ENCODE results near the gene CYP1B1.

CYP1B1 gene

DNA sequence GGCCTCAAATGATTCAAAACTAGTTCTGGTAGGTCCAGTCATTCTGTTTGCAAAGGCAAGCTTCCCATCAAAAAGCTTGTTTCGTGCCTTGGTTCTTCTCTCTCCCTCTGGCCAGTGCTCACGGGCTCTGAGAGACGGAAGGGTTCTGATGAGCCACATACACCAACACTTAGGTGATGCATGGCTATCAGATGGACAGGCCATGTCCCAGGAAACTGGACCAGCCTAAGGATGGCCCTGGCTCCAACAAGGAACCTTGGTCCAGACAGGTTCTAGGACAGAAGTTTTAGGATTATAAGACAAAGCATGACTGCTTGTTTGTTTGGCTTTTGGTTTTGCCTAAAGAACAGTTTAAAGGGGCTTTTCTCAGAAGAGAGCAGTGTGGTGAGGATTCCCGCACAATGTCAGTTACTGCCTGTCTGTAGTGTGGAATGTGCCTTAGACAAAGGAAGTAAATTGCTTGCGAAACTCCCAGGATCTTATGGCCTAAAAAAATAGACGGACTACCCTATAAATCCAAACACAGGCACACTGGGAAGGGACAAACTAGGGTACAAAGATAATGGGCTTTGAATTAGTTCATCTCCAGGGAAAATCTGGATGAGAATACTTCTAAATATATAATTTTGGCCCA, 10.3 kb downstream of the CYP1B1 start:
- Histone ChIP-seq H2BK5ac (ENCODE audit: low read depth, low read length, poor library complexity, severe bottlenecking) (no peak overlapping the region), H3K27me3 (ENCODE audit: control insufficient read depth in 1 of 2, insufficient read depth in 1 of 2, low read length in 2 of 2) (no peaks in the 10 kb centered on the region), H2BK15ac (ENCODE audit: low read depth, poor library complexity, severe bottlenecking) (no peak overlapping the region), H3K4me2 (ENCODE audit: low read length, poor library complexity, severe bottlenecking) (no peak overlapping the region), H3K36me3 (ENCODE audit: control insufficient read depth in 1 of 2, insufficient read depth in 2 of 2, low read depth in 1 of 2, low read length in 2 of 2) (peaks cover 3 to 71% of the 10 kb centered on the region in 2 experiments), H3K27ac (ENCODE audit: low read length, poor library complexity, severe bottlenecking) (peak overlapping the region; percentile 56), H2AK5ac (ENCODE audit: low read length, severe bottlenecking) (no peak overlapping the region), H3K79me1 (replicated peaks; ENCODE audit: low read length, poor library complexity, severe bottlenecking) (no peaks in the 10 kb centered on the region), H2AFZ (ENCODE audit: low read depth, low read length) (no peak overlapping the region), H4K8ac (ENCODE audit: low read length) (no peak overlapping the region), H2BK120ac (ENCODE audit: low read depth, low read length) (no peak overlapping the region), H4K91ac (ENCODE audit: low read length) (no peak overlapping the region), H3K4me3 (ENCODE audit: insufficient read depth in 1 of 2, low read depth in 1 of 2, low read length in 2 of 2) (no peak overlapping the region), H3K4ac (ENCODE audit: low read depth in 1 of 2, low read length in 2 of 2) (no peak overlapping the region), H3K14ac (ENCODE audit: low read length in 2 of 2) (no peak overlapping the region), H3K4me1 (ENCODE audit: control insufficient read depth, insufficient read depth, low read depth, low read length) (peaks cover 6% of the 10 kb centered on the region), H2BK12ac (ENCODE audit: low read length in 2 of 2) (peak overlapping the region in 1 of 2 experiments; percentile 43), H3K9ac (ENCODE audit: low read length) (no peak overlapping the region), H3K18ac (ENCODE audit: low read depth in 1 of 2, low read length in 2 of 2) (peak overlapping the region in 1 of 2 experiments; percentile 41), H3K9me3 (ENCODE audit: control insufficient read depth, low read length) (no peaks in the 10 kb centered on the region), H3K23ac (ENCODE audit: low read length in 2 of 2) (no peak overlapping the region)
- WGBS, result 94% methylated on average over 4 of the region's 6 CpGs
- DNase-seq, result peak; percentile 38

DNA sequence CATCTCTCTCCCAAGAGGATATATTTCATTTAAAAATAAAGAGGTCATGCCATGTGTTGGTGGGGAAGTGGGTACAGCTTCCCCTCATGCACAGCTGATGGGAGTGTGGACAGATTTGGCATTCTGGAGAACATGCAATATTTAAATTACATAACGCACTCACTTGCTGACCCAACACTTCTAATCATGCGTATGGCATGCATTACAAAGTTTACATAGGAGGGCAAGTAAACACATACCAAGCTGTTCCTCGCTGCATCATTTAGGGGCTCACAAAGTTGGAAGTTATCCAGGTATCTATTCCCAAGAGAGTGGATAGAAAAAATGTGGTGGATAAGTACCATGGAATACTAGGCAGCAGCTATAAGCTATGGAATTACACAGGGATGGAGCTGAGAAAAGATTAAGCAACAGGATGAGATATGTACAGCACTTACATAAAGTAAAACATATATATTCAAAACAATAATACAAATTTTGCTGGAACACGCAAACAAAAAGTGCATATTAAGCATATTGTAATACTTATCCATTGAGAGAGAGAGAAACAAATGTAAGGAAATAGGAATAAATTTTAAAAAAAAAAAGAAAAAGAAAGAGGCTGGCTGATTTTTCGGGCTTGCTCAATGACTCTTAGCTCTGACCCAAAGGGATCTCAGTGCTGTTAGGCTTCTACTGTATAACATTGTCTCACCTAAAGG, 11.0 kb downstream of the CYP1B1 start:
- H2AFZ ChIP-seq (ENCODE audit: low read depth, low read length), result no peak overlapping the region
- no peak overlapping the region for H2BK15ac ChIP-seq (ENCODE audit: low read depth, poor library complexity, severe bottlenecking)
- H3K27ac ChIP-seq (ENCODE audit: low read length, poor library complexity, severe bottlenecking), result no peak overlapping the region
- H4K8ac ChIP-seq (ENCODE audit: low read length), result no peak overlapping the region
- H3K18ac ChIP-seq (ENCODE audit: low read depth in 1 of 2, low read length in 2 of 2), result no peak overlapping the region
- H3K27me3 ChIP-seq (ENCODE audit: control insufficient read depth in 1 of 2, insufficient read depth in 1 of 2, low read length in 2 of 2), result no peaks in the 10 kb centered on the region
- H2AK5ac ChIP-seq (ENCODE audit: low read length, severe bottlenecking), result no peak overlapping the region
- H3K4me2 ChIP-seq (ENCODE audit: low read length, poor library complexity, severe bottlenecking), result no peak overlapping the region
- H3K23ac ChIP-seq (ENCODE audit: low read length in 2 of 2), result no peak overlapping the region
- no peak overlapping the region for H2BK12ac ChIP-seq (ENCODE audit: low read length in 2 of 2)
- no peak overlapping the region for H3K14ac ChIP-seq (ENCODE audit: low read length in 2 of 2)
- 69% methylated on average over 4 of the region's 5 CpGs for WGBS
- H2BK120ac ChIP-seq (ENCODE audit: low read depth, low read length), result no peak overlapping the region
- peaks cover 9% of the 10 kb centered on the region for H3K4me1 ChIP-seq (ENCODE audit: control insufficient read depth, insufficient read depth, low read depth, low read length)
- peaks cover 3 to 64% of the 10 kb centered on the region in 2 experiments for H3K36me3 ChIP-seq (ENCODE audit: control insufficient read depth in 1 of 2, insufficient read depth in 2 of 2, low read depth in 1 of 2, low read length in 2 of 2)
- no peak overlapping the region for H2BK5ac ChIP-seq (ENCODE audit: low read depth, low read length, poor library complexity, severe bottlenecking)
- no peaks in the 10 kb centered on the region for H3K9me3 ChIP-seq (ENCODE audit: control insufficient read depth, low read length)
- DNase-seq, result peak; percentile 41
- H4K91ac ChIP-seq (ENCODE audit: low read length), result no peak overlapping the region
- no peak overlapping the region for H3K4me3 ChIP-seq (ENCODE audit: insufficient read depth in 1 of 2, low read depth in 1 of 2, low read length in 2 of 2)
- no peak overlapping the region for H3K4ac ChIP-seq (ENCODE audit: low read depth in 1 of 2, low read length in 2 of 2)
- no peak overlapping the region for H3K9ac ChIP-seq (ENCODE audit: low read length)
- H3K79me1 ChIP-seq (replicated peaks; ENCODE audit: low read length, poor library complexity, severe bottlenecking), result no peaks in the 10 kb centered on the region

DNA sequence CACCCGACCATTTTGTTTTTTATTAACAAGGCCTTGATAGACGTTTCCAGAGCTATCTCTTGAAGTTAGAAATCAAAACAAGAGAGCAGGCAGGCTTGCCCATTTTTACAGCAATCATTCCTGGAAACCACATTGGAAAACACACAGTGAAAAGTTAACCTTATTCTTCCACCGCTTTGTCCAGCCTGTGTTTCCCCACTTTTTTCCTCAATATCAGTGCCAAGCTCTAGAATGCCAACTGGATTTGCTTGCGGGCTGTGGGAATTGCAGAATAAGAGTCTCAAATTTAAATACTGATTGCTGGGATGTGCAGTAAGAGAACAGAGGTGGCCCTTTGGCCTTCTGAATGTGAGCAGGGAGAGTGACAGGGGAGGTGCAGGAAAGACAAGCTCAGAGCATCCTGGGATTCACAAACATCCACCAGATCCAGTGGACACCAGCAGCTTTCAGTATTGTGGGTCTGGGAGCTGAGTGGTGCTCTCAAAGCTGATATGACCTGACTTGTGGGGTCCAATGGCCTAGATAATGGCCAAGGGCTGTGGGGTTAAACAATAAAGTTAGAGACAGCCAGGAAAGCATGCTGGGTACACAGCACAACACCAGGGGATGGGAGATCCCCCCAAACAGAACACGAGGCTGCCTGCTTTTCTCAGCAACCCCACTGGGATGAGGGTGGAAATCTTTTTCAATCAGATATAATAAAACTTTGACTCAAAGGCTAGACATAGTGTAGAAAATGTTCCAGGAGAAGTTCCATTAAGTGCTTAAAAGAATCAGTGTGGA, 15.5 kb downstream of the CYP1B1 start:
- peak overlapping the region; percentile 63 for H3K27ac ChIP-seq (ENCODE audit: low read length, poor library complexity, severe bottlenecking)
- H3K4me3 ChIP-seq (ENCODE audit: insufficient read depth in 1 of 2, low read depth in 1 of 2, low read length in 2 of 2), result no peak overlapping the region
- H3K18ac ChIP-seq (ENCODE audit: low read depth in 1 of 2, low read length in 2 of 2), result peak overlapping the region in 1 of 2 experiments; percentile 30
- H3K14ac ChIP-seq (ENCODE audit: low read length in 2 of 2), result no peak overlapping the region
- peak overlapping the region; percentile 62 for H2AK5ac ChIP-seq (ENCODE audit: low read length, severe bottlenecking)
- H3K4me1 ChIP-seq (ENCODE audit: control insufficient read depth, insufficient read depth, low read depth, low read length), result peaks cover 13% of the 10 kb centered on the region
- H2BK15ac ChIP-seq (ENCODE audit: low read depth, poor library complexity, severe bottlenecking), result no peak overlapping the region
- H3K79me1 ChIP-seq (replicated peaks; ENCODE audit: low read length, poor library complexity, severe bottlenecking), result no peaks in the 10 kb centered on the region
- no peak overlapping the region for H3K23ac ChIP-seq (ENCODE audit: low read length in 2 of 2)
- peak overlapping the region; percentile 14 for H4K8ac ChIP-seq (ENCODE audit: low read length)
- no peak overlapping the region for H4K91ac ChIP-seq (ENCODE audit: low read length)
- H3K27me3 ChIP-seq (ENCODE audit: control insufficient read depth in 1 of 2, insufficient read depth in 1 of 2, low read length in 2 of 2), result no peaks in the 10 kb centered on the region
- H2BK120ac ChIP-seq (ENCODE audit: low read depth, low read length), result no peak overlapping the region
- peak overlapping the region; percentile 8 for H3K4me2 ChIP-seq (ENCODE audit: low read length, poor library complexity, severe bottlenecking)
- no peak overlapping the region for H3K4ac ChIP-seq (ENCODE audit: low read depth in 1 of 2, low read length in 2 of 2)
- DNase-seq, result no peak
- H2BK5ac ChIP-seq (ENCODE audit: low read depth, low read length, poor library complexity, severe bottlenecking), result no peak overlapping the region
- H3K9ac ChIP-seq (ENCODE audit: low read length), result no peak overlapping the region
- no peaks in the 10 kb centered on the region for H3K9me3 ChIP-seq (ENCODE audit: control insufficient read depth, low read length)
- H3K36me3 ChIP-seq (ENCODE audit: control insufficient read depth in 1 of 2, insufficient read depth in 2 of 2, low read depth in 1 of 2, low read length in 2 of 2), result peaks cover 3 to 19% of the 10 kb centered on the region in 2 experiments
- no peak overlapping the region for H2AFZ ChIP-seq (ENCODE audit: low read depth, low read length)
- 87% methylated on average over 4 of the region's 5 CpGs for WGBS
- no peak overlapping the region for H2BK12ac ChIP-seq (ENCODE audit: low read length in 2 of 2)

Measured in mesenchymal stem cell (in vitro differentiated cells and primary cell).